ENCODE measurements around the gene SLC6A6.

SLC6A6 gene

GRCh38 chr3:14459787-14460186 is 57.4 kb downstream of the SLC6A6 start:
- TF ChIP-seq CTCF (IDR thresholded peaks at IDR 0.05; ENCODE audit: low read depth, low read length), result no peak
- DNase-seq, result no peak
- H3K36me3 ChIP-seq, result peaks cover 13% of the 10 kb centered on the region
- H3K27me3 ChIP-seq, result no peaks in the 10 kb centered on the region
- no peak overlapping the region for H3K4me3 ChIP-seq (ENCODE audit: low read depth, low read length)
- no peaks in the 10 kb centered on the region for H3K9me3 ChIP-seq
- H3K4me1 ChIP-seq, result peaks cover 10% of the 10 kb centered on the region; the same call in 1 of the 2 replicates

- DNase-seq, result no peak
- peaks cover 10% of the 10 kb centered on the region; the same call in 1 of the 2 replicates for H3K4me1 ChIP-seq
- no peak overlapping the region for H3K4me3 ChIP-seq (ENCODE audit: low read depth, low read length)
- no peak for TF ChIP-seq CTCF (IDR thresholded peaks at IDR 0.05; ENCODE audit: low read depth, low read length)
- H3K36me3 ChIP-seq, result peaks cover 6% of the 10 kb centered on the region
- no peaks in the 10 kb centered on the region for H3K9me3 ChIP-seq
- no peaks in the 10 kb centered on the region for H3K27me3 ChIP-seq
These were observed 58.1 kb downstream of the SLC6A6 start for GRCh38 chr3:14460342-14461005.

- TF ChIP-seq CTCF (IDR thresholded peaks at IDR 0.05; ENCODE audit: low read depth, low read length), result no peak
- peaks cover 5% of the 10 kb centered on the region for H3K36me3 ChIP-seq
- DNase-seq, result no peak
These were observed 58.8 kb downstream of the SLC6A6 start for GRCh38 chr3:14461006-14461747.

GRCh38 chr3:14461748-14462324 is 59.4 kb downstream of the SLC6A6 start:
- Histone ChIP-seq H3K4me3 (ENCODE audit: low read depth, low read length) (no peak overlapping the region), H3K27me3 (no peaks in the 10 kb centered on the region), H3K4me1 (peaks cover 10% of the 10 kb centered on the region; the same call in 1 of the 2 replicates), H3K36me3 (peaks cover 5% of the 10 kb centered on the region), H3K9me3 (no peaks in the 10 kb centered on the region)
- peak; percentile 63 for TF ChIP-seq CTCF (IDR thresholded peaks at IDR 0.05; ENCODE audit: low read depth, low read length)
- peak; percentile 67 for DNase-seq

More at GRCh38 chr3:14461006-14461747, 58.8 kb downstream of the SLC6A6 start:
- Histone ChIP-seq H3K9me3 (no peaks in the 10 kb centered on the region), H3K4me3 (ENCODE audit: low read depth, low read length) (no peak overlapping the region), H3K4me1 (peaks cover 10% of the 10 kb centered on the region; the same call in 1 of the 2 replicates), H3K27me3 (no peaks in the 10 kb centered on the region)

- peaks cover 8% of the 10 kb centered on the region; the same call in 1 of the 2 replicates for H3K4me1 ChIP-seq
- no peak overlapping the region for H3K4me3 ChIP-seq (ENCODE audit: low read depth, low read length)
- peaks cover 7% of the 10 kb centered on the region for H3K36me3 ChIP-seq
These were observed 60.3 kb downstream of the SLC6A6 start for GRCh38 chr3:14462738-14463137.

More at GRCh38 chr3:14462738-14463137, 60.3 kb downstream of the SLC6A6 start:
- TF ChIP-seq CTCF (IDR thresholded peaks at IDR 0.05; ENCODE audit: low read depth, low read length), result no peak
- no peaks in the 10 kb centered on the region for H3K9me3 ChIP-seq
- H3K27me3 ChIP-seq, result no peaks in the 10 kb centered on the region
- no peak for DNase-seq

Measured in BE2C (cell line).